Measurements from ENCODE around the gene ARHGAP6.
"Not testable (repeated sequence)": the region's sequence is repeated elsewhere in the genome, so short reads cannot be mapped to it uniquely, and the experiment has no call there.

Gene ARHGAP6

DNA sequence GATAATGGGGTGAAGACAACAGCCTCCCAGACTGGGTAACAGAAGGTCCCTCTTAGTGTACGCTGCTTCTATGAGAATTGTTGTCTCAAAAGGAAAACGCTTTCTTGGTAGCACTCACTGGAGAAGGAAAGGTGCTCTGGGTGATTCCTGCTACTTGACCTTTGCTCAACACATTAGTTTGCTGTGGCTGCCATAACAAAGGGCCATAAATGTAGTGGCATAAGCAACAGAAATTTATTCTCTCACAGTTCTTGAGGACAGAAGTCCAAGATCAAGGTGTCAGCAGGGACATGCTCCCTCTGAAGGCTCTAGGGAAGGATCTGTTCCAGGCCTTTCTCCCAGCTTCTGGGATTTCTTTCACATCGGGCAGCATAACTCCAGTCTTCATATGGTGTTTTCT, 535.6 kb downstream of the ARHGAP6 start:
- no peak for DNase-seq

DNA sequence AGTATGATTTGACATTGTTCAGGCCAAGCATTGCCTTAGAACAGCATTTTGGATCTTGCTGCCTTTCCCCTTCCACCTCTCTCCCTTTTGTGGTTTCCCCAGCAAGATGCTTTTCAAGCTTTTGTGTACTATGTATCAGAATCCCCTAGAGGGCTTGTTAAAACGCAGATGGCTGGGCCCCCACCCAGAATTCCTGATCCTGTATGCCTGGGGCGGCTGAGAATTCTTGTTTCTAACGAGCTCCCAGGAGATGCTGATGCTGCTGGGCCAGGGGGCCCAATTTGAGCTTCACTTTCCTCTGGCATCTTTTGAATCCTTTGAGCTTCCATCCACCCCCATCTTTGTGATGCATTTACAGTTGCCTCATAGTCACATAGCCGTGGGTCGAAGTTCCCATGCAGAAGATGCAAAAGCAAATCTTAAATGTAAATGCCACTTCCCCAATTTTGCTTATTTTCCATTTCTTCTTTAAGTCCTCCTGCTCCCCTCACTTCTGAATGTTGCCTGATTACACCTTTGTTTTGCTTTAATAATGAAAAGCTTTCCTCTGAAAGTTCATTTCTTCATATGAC, 536.1 kb downstream of the ARHGAP6 start:
- DNase-seq, result no peak

DNA sequence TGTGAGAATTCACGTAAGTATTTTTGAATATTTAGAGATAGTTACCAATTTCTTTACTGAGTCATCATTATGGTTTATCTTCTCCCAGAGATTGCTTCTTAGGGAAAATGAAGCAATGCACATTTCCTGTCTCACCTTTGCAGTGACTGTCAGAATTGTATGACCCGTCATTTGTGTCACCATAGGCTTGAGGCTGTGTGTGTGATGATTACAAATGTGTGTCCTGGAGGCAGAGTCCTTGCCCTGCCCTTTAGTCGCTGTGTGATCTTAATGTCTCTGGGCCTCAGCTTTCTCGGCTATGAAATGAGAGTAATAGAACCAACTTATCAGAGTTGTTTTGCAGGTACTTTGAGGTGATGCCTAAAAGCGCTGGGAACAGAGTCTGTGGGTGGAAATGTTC, 540.7 kb downstream of the ARHGAP6 start:
- no peak for DNase-seq

DNA sequence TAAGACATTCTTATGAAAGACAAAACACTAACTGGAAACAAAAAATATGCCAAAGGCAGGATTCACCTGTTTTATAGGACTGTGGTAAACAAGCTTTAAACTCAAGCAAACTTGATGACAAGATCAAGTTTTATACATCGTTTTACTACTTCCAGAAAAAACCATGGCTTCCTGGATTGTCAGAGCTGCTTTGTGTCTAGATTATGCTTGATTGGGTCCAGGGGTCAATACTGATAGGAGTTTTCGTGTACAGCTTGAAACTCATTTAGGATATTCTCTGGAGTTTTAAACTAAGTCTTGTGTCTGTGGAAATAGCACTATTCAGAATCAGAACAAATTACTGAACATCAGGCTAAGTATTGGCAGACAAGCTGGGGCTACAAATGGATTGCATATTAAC, 541.6 kb downstream of the ARHGAP6 start:
- DNase-seq, result no peak

DNA sequence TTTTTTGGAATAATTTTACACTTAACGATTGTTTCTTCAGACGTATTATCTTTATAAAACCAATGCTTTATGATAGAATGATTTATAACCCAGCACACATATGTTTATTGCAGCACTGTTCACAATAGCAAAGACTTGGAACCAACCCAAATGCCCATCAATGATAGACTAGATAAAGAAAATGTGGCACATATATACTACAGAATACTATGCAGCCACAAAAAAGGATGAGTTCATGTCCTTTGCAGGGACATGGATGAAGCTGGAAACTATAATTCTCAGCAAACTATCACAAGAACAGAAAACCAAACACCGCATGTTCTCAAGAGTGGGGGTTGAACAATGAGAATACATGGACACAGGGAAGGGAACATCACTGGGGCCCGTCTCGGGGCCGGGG, 542.6 kb downstream of the ARHGAP6 start:
- not testable (repeated sequence) for DNase-seq

DNA sequence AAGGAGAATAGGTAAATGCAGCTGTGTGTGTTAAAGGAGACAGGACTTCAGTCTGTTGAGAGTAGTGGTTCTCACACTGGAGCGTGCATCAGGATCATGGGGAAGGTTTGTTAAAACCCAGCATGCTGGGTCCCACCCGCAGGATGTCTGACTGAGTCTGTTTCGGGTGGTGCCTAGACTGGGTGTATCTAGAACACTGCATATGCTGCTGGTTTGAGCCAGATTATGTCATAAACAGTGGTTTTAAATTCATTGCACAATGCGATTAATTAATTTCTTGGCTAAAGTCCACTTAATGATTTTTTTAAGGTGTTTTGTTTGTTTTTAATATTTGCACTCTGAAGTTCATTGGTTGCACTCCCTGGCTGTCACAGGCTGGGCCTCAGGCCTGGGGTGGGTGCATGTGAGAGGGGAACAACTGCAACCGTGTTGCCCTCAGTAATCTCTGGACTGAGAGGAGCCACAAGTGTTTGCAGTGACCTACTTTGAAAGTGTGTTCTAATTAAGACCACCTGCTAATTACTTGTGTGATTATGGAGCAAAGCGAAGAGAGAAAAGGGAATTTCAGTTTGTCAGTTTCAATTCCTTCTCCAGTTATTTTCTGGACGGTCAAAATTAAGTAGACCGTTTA, 546.3 kb downstream of the ARHGAP6 start:
- no peak for DNase-seq

DNA sequence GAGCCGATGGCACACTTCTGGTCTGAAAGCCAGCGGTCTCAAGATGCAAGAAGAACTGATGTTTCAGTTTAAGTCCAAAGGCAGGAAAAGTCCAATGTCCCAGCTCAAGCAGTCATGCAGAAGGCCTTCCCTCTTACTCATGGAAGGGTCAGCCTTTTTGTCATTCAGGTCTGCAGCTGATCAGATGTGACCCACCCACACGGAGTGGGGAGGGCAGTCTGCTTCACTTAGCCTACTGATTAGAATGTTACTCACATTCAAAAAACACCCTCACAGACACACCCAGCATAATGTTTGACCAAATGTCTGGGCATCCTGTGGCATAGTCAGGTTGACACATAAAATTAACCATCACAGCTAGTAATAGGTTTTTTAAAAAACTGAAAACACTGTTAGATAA, 548.0 kb downstream of the ARHGAP6 start:
- DNase-seq, result no peak

DNA sequence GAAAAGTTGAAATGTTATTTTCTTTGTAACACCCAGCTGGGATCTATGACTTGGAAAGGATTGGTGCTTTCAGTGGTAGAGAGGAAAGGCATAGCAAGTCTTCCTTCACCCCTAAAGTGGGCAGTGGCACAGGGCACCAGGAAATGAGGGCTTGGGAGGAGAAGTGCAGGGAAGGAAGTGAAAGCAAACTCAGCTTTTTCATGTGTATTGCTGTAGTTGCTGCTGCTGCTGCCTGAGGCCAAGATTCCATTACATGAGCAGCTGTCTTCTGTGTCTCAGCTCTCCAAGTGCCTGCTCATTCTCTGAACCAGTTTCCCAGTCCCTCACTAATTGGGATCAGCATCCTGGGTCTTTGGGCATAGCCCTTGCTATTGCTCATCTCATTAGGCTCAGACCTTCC, 552.0 kb downstream of the ARHGAP6 start:
- DNase-seq, result no peak

DNA sequence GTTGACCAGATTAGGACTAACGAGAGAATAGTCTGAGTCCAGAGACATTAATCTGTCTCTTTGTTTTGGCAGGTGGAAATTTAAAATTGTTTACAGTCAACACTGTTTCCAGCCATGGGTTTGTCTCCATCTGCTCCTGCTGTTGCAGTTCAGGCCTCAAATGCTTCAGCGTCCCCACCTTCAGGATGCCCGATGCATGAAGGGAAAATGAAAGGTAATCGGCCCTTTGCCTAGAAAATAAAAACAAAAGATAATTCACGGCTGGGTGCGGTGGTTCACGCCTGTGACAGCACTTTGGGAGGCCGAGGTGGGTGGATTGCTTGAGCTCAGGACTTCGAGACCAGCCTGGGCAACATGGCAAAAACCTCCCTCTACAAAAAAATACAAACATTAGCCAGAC, 553.8 kb downstream of the ARHGAP6 start:
- no peak for DNase-seq

DNA sequence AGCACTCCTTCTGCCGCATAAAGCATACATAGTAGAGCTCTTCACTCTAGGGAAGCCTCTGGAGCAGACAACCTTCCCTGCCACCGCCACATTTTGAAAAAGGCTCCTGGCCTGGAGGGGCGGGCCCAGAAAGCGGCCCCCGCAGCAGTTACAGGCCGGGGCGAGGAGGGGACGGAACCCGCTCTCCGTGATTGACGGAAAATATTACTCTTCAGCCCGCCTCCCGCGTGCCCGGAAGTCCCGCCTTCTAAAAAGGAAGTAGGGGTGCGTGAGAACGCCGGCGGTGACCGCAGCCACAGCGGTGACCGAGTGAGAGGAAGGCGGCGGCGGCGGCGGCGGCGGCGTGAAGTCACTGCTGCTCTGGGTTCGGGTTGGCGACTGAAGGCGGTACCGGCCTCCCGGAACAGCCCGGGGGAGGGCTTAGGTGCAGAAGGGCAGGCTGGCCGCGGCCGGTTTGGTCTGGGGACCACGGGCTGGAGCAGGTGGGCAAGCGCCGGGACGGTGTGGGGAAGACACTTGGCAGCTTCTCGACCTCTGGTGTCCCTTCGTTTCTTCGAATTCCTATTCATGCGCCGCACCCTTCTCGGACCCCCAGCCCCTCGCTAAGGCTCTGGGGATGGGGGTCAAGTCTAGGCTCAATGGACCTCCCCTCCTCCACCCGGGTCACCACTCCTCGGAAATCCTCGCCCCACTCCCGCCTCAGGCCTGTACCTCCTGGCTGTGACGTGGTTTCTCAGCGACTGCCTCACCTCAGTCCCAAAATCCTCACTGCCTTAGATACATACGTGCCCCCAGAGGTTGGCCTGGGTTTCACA, 554.5 kb downstream of the ARHGAP6 start, which contains the start of gene HCCS:
HCCS (plus strand) TSS at position 296 of the 815 bp plus-strand sequence. CDS start 729 bp downstream, outside the sequence.
- DNase-seq, result peak; percentile 79

DNA sequence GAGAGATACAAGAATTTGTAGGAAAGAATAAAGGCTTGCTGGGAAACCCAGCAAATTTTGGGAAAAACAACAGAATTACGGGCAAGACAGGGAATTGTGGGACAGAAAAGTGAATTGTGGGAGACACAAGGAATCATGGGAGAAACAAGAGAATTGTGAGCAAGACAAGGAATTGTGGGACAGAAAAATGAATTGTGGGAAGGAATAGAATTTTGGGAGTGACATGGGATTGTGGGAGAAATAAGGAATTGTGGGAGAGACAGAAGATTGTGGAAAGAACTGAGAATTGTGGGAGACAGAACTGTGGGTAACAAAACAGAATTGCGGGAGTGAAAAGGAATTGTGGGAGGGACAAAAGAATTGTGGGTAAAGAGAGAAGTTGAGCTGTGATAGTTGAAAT, 555.8 kb downstream of the ARHGAP6 start:
- no peak for DNase-seq

DNA sequence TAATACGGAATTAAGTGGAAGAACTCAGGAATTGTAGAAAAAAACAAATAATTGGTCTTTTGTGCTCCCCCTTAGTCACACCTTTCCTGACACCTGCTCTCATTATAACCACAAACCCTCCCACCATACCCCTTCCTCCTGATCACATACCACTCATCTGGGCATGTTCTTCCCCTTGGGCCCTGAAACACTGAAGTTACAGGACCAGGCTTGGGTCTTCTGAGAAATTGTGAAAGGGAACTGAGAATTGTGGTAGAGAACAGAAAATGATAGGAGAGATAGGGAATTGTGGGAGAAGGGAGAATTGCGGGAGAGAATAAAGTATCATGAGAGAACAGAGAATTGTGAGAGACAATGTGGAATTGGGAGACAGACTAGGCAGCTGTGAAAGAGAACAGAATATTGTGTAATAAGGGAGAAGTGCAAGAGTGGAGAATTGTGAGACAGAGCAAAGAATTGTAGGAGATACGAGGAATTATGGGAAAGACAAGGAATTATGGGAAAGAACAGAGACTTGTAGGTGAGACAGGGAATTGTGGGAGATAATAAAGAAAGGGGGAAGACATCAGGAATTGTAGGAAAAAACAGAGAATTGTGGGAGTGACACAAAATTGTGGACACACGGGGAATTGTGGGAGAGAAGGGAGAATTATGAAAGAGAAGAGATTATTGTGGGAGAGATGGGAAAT, 557.3 kb downstream of the ARHGAP6 start:
- DNase-seq, result no peak

DNA sequence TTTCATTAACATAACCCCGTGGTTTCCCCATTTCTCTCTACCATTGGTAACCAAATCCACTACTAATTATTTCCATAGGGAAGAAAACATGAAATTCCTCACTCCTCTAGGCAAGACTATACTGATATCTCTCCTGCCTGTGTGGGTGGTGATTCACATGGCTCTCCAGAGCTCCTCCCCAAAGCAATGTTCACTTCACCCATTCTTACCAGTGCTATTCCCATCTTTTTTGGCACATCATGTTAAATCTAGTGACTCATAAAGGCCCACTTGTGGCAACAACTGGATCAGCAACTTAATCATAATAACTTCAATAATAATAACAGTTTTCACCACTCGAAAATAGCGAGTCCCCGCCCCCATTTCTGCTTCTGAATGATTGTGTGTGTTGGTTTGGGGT, 560.6 kb downstream of the ARHGAP6 start:
- no peak for DNase-seq

DNA sequence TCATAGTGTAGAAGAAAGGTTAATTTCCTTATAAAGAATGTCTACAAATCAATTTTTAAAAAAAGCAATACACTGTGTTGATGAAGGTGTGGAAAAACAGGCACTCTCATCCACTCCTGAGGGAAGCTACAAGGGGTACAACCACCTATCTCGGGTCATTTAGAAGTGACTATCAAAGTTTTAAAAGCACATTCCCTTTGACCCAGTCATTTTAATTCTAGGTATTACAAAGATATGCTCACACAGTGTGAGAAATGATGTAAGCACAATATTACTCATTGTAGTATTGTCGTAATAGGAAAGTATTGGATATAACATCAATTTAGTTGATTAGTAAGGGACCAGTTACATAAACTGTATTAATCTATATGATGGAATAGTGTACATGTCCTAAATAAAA, 562.0 kb downstream of the ARHGAP6 start:
- DNase-seq, result no peak

DNA sequence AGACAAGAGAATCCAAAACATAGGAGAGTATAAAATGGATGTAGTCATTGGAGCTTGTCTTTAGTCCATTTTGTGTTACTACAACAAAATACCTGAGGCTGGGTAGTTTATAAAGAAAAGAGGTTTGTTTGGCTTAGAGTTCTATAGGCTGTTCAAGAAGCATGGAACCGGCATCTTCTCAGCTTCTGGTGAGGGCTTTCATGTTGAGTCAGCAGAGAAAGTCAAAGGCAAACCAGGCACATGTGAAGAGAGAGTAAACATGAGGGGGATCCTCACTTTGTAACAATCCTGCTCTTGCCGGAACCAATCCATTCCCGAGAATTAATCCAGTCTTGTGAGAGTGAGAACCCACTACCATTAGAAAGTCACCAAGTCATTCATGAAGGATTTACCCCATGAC, 562.7 kb downstream of the ARHGAP6 start:
- no peak for DNase-seq

DNA sequence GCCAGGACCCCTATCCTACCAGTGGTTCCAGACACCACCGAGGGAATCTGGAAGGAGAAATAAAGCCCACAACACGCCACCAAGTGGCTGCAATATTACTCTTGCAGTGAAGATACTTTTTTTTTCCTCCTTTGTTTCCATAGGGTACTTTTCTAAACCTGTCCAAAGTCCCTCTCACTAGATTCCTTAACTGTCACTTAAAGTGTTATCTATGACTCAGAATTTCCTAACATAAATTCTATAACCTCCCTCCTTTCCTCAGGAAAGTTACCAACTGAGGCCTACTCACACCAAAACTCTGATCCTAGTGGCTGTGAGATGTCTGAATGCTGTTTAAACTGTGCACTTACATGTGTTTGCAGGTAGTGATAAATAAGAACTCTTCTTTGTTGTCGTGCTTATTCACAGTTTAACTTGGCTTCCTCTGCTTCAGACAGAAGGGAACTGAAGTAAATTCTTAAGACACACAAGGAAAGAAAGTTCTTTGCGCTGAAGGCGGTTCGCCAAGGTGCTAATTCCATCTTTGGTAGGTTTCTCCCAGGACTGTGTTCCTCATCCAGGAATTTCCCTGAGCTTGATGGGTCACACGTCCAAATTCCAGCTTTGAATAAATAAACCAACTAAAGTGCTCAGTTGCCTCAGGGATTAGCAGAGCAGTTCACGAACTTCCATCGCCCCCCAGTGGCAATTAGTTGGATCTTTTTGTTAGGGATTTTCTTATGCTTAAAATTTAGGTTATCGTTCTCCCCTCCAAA, 565.3 kb downstream of the ARHGAP6 start:
- no peak for DNase-seq

DNA sequence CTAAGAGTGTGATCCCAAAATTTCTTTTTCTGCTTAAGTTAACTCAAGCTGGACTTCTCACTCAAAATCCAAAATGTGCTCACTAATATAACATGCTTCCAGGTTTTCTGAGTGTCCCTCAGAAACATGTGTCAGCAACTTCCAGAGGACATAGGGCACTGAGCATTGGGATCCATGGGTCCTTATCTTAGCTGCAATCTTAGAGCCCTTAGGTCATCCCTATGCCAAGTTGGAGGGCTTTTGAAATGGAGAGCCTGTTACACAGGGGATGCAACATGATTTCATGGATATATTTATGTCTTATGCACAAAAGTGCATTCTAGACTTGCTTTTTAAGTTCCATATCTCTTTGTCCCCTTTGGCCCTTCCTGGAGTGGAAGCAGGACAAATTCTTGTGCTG, 566.3 kb downstream of the ARHGAP6 start:
- no peak for DNase-seq

DNA sequence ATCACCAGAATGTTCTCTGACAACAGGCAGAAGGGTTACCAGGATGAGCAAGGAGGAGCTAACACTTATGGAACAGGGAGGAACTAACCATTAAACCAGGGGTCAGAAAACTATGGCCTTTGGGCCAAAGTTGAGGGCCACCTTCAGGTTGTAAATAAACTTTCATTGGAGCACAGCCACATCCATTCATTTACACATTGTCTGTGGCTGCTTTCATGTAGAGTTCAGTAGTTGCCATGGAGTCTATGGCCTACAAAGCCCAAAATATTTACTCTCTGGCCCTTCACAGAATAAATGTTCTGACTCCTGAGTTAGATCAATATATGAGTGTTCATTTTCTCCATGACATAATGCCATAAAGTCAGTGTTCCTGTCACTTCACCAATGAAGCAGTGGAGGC, 567.8 kb downstream of the ARHGAP6 start:
- no peak for DNase-seq

DNA sequence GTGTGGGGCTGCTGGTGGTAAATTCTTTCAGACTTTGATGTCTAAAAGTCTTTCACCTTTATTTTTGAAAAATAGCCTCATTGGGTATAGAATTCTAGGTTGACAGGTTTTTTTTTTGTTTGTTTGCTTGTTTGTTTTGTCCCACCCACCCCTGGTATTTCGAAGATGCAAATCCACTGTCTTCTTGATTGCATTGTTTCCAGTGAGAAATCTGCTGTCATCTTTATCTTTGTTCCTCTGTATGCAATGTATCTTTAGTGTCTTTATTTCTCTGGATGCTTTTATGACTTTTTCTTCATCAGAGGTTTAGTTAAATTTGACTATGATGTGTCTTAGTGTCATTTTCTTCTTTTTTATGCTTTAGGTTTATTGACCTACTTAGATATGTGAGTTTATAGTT, 575.9 kb downstream of the ARHGAP6 start:
- no peak for DNase-seq

Measured in stimulated activated CD4-positive, alpha-beta T cell treated with anti-CD3 and anti-CD28 coated beads, Interleukin-4, amount 100 ng/mL, for 1 hour (primary cell).